K562 (cell line): ENCODE measurements around the gene SNX30. TPM values are rescaled to one million over a fixed set of nuclear protein-coding genes. Genes with fewer than 3 reads are reported as not detected.
A peak's percentile ranks its signal among the peaks of the same experiment; 100 is the strongest.

Experiments
- MBD2 ChIP-seq: sonication (generic); IDR thresholded peaks from 2 replicates; pipeline ENCODE4 v1.6.1; 2016; ENCODE audit warnings: low read depth, borderline replicate concordance
- NFYB ChIP-seq: IDR thresholded peaks from 2 replicates; pipeline ENCODE4 v1.6.1; 2011; ENCODE audit warnings: mild to moderate bottlenecking, moderate library complexity; ENCODE audit not compliant: insufficient read length; ENCODE audit errors: extremely low read depth
- NR4A1 ChIP-seq, 2 experiments: fragments of 250-450 bp in 1 of 2; fragments of 450-650 bp in 1 of 2; sonication (Bioruptor Pico) in 1 of 2; IDR thresholded peaks; 2 replicates each; pipeline versions ENCODE4 v1.4.0 to v1.6.1; 2016 to 2020; ENCODE audit warnings: mild to moderate bottlenecking in 2 of 2, missing compliant biosample characterization in 1 of 2, missing genetic modification characterization in 1 of 2, moderate library complexity in 1 of 2
- PYGO2 ChIP-seq: fragments of 450-650 bp; IDR thresholded peaks from 2 replicates; pipeline ENCODE4 v1.6.1; 2016; ENCODE audit warnings: mild to moderate bottlenecking, missing genetic modification characterization, moderate library complexity, missing compliant biosample characterization
- SMARCC2 ChIP-seq: fragments of 450-650 bp; IDR thresholded peaks from 2 replicates; pipeline ENCODE4 v1.6.1; 2017; ENCODE audit warnings: antibody characterized with exemption, moderate library complexity, mild to moderate bottlenecking, low read depth
- SMC3 ChIP-seq: conservative IDR thresholded peaks from 2 replicates; pipeline ENCODE4 v1.6.1; 2011; ENCODE audit warnings: low read depth, low read length, improper control_type of control experiment; ENCODE audit not compliant: insufficient read depth
- ZNF695 ChIP-seq: fragments of 450-650 bp; formaldehyde crosslinking; IDR thresholded peaks from 2 replicates; pipeline ENCODE4 v1.4.0; 2020; ENCODE audit warnings: mild to moderate bottlenecking, moderate library complexity
- polyA plus RNA-seq, 8 experiments: library from polyadenylated mRNA; depleted of rRNA in 4 of 8; stranded (reverse) in 5 of 8; unstranded in 3 of 8; fragments of >200 nt; fragmentation: Nextera tagmentation in 2 of 8; fragmentation: Illumina TruSeq in 1 of 8; extraction: Ambion mirVana in 2 of 8; extraction: Trizol in 1 of 8; gene quantifications; 2 replicates each; pipeline versions ENCODE4 v1.2.1 to v1.2.3, GENCODE V29; 2011 to 2014; ENCODE audit warnings: inconsistent platforms in 1 of 8, missing spikeins in 1 of 8
- total RNA-seq, 7 experiments: library from RNA; depleted of rRNA in 6 of 7; stranded (reverse); fragments of >200 nt in 6 of 7; fragmentation: Illumina TruSeq in 2 of 7; extraction: Trizol in 2 of 7; gene quantifications; 2 replicates each; pipeline versions ENCODE4 v1.2.1 to v1.2.3, GENCODE V29; 2011 to 2021; ENCODE audit warnings: low replicate concordance in 1 of 7
- TF ChIP-seq, protein P1 (sequence below): sonication (generic); formaldehyde crosslinking; IDR thresholded peaks from 2 replicates; pipeline ENCODE4 v1.8.0; 2022; ENCODE audit warnings: mild to moderate bottlenecking, missing genetic modification reagents, borderline replicate concordance
- TF ChIP-seq, protein P2 (sequence below), 3 experiments: fragments of 200-800 bp in 1 of 3; fragments of 250-450 bp in 1 of 3; fragments of 450-650 bp in 1 of 3; sonication (Bioruptor Pico) in 1 of 3; sonication (Bioruptor generic) in 1 of 3; formaldehyde crosslinking in 1 of 3; IDR thresholded peaks; 2 replicates each; pipeline versions ENCODE4 v1.6.1 to v1.8.0; 2016 to 2022; ENCODE audit warnings: mild to moderate bottlenecking in 2 of 3, missing genetic modification characterization in 2 of 3, missing compliant biosample characterization in 1 of 3, moderate library complexity in 1 of 3
- TF ChIP-seq, protein P3 (sequence below): fragments of 450-650 bp; formaldehyde crosslinking; IDR thresholded peaks from 2 replicates; pipeline ENCODE4 v1.4.0; 2020; ENCODE audit warnings: mild to moderate bottlenecking, moderate library complexity
- TF ChIP-seq, protein P4 (sequence below), 3 experiments: IDR thresholded peaks in 2 of 3; conservative IDR thresholded peaks in 1 of 3; 2 replicates each; pipeline ENCODE4 v1.5.1; 2011 to 2012; ENCODE audit warnings: low read length in 3 of 3, mild to moderate bottlenecking in 3 of 3, control low read depth in 2 of 3, improper control_type of control experiment in 1 of 3, inconsistent platforms in 1 of 3, low read depth in 1 of 3, mixed read lengths in 1 of 3, moderate library complexity in 1 of 3; ENCODE audit not compliant: insufficient read depth in 2 of 3

The SNX30 gene
- total and polyA plus RNA-seq, 9 of the 15 experiments (the other 6 are each of a cell fraction or from before 2014, with no cell fraction given) = 0.76 to 5.9 (median 3.3) TPM

DNA sequence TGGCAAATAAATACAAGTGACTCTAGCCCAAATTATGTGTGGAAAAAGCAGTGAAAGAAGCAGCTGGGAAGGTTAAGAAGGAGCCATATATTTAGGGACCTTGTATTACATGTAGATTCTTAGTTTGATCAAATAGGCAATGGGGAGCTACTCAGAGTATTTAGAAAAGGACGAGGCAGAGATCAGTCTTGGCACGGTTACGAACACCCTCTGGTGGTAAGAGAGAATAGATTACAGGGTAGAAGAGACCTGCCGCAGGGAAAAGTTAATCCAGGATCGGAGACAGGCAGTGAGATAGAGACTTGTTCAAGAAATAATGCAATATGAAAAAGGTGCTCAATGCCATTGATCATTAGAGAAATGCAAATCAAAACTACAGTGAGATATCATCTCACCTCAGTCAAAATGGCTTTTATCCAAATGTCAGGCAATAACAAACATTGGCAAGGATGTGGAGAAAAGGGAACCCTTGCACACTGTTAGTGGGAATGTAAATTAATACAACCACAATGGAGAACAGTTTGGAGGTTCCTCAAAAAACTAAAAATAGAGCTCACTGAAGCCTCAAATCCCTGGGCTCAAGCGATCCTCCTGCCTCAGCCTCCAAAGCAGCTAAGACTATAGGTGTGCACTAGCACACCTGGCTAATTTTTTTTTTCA lies 44.7 kb upstream of the SNX30 start (continued):
- TF ChIP-seq, protein P1, sequence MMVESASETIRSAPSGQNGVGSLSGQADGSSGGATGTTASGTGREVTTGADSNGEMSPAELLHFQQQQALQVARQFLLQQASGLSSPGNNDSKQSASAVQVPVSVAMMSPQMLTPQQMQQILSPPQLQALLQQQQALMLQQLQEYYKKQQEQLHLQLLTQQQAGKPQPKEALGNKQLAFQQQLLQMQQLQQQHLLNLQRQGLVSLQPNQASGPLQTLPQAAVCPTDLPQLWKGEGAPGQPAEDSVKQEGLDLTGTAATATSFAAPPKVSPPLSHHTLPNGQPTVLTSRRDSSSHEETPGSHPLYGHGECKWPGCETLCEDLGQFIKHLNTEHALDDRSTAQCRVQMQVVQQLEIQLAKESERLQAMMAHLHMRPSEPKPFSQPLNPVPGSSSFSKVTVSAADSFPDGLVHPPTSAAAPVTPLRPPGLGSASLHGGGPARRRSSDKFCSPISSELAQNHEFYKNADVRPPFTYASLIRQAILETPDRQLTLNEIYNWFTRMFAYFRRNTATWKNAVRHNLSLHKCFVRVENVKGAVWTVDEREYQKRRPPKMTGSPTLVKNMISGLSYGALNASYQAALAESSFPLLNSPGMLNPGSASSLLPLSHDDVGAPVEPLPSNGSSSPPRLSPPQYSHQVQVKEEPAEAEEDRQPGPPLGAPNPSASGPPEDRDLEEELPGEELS (CRISPR knock-in tag) = no peak
- TF ChIP-seq SMARCC2 (no peak), MBD2 (no peak), NR4A1 (CRISPR knock-in tag; IDR thresholded peaks at IDR 0.05) (no peak), NR4A1 (tag; IDR thresholded peaks at IDR 0.05) (no peak), ZNF695 (no peak), NFYB (no peak), PYGO2 (tag) (no peak), SMC3 (peak; percentile 18; the same call in 1 of the 2 replicates)
- TF ChIP-seq, protein P2, sequence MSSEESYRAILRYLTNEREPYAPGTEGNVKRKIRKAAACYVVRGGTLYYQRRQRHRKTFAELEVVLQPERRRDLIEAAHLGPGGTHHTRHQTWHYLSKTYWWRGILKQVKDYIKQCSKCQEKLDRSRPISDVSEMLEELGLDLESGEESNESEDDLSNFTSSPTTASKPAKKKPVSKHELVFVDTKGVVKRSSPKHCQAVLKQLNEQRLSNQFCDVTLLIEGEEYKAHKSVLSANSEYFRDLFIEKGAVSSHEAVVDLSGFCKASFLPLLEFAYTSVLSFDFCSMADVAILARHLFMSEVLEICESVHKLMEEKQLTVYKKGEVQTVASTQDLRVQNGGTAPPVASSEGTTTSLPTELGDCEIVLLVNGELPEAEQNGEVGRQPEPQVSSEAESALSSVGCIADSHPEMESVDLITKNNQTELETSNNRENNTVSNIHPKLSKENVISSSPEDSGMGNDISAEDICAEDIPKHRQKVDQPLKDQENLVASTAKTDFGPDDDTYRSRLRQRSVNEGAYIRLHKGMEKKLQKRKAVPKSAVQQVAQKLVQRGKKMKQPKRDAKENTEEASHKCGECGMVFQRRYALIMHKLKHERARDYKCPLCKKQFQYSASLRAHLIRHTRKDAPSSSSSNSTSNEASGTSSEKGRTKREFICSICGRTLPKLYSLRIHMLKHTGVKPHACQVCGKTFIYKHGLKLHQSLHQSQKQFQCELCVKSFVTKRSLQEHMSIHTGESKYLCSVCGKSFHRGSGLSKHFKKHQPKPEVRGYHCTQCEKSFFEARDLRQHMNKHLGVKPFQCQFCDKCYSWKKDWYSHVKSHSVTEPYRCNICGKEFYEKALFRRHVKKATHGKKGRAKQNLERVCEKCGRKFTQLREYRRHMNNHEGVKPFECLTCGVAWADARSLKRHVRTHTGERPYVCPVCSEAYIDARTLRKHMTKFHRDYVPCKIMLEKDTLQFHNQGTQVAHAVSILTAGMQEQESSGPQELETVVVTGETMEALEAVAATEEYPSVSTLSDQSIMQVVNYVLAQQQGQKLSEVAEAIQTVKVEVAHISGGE (CRISPR knock-in tag; IDR thresholded peaks at IDR 0.05) = no peak
- TF ChIP-seq, protein P3, sequence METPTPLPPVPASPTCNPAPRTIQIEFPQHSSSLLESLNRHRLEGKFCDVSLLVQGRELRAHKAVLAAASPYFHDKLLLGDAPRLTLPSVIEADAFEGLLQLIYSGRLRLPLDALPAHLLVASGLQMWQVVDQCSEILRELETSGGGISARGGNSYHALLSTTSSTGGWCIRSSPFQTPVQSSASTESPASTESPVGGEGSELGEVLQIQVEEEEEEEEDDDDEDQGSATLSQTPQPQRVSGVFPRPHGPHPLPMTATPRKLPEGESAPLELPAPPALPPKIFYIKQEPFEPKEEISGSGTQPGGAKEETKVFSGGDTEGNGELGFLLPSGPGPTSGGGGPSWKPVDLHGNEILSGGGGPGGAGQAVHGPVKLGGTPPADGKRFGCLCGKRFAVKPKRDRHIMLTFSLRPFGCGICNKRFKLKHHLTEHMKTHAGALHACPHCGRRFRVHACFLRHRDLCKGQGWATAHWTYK (CRISPR knock-in tag) = no peak
- TF ChIP-seq, protein P4, sequence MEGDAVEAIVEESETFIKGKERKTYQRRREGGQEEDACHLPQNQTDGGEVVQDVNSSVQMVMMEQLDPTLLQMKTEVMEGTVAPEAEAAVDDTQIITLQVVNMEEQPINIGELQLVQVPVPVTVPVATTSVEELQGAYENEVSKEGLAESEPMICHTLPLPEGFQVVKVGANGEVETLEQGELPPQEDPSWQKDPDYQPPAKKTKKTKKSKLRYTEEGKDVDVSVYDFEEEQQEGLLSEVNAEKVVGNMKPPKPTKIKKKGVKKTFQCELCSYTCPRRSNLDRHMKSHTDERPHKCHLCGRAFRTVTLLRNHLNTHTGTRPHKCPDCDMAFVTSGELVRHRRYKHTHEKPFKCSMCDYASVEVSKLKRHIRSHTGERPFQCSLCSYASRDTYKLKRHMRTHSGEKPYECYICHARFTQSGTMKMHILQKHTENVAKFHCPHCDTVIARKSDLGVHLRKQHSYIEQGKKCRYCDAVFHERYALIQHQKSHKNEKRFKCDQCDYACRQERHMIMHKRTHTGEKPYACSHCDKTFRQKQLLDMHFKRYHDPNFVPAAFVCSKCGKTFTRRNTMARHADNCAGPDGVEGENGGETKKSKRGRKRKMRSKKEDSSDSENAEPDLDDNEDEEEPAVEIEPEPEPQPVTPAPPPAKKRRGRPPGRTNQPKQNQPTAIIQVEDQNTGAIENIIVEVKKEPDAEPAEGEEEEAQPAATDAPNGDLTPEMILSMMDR (IDR thresholded peaks at IDR 0.05 in 2 of 3, conservative IDR thresholded peaks at IDR 0.05 in 1 of 3; ENCODE audit: insufficient read depth in 2 of 3, low read depth in 1 of 3, low read length in 3 of 3) = peak; percentile 9 to 41 (median 24); a peak in 3 of 6 replicates
